T-helper 1 cell (primary cell): ENCODE data around the gene LRRC15.

Experiments
- DNase-seq, 5 donors: peaks; one replicate each; pipeline ENCODE4 v3.0.0-alpha.2; 2012 to 2020

LRRC15 gene

DNA sequence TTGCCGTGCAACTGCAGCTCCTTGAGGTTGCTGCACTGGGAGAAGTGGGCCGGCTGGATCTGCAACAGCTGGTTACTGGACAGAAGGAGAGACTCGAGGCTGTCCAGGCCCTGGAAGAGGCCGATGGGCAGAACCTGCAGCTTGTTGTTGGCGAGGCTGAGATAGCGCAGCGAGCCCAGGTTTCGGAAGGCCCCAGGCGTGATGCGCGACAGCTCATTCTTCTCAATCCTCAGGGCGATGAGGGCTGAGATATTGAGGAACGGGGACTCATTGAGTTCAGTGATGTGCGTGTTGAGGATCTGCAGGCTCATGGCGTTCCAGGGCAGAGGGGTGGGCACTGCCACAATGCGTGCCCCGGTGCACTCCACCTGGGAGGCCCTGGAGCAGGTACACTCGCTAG, 9.0 kb downstream of the LRRC15 start:
- DNase-seq = no peak

GRCh38 chr3:194357681-194358080, 11.9 kb downstream of the LRRC15 start:
- DNase-seq = no peak

- DNase-seq = no peak
Measured at GRCh38 chr3:194355379-194355778, 14.2 kb downstream of the LRRC15 start.

- no peak for DNase-seq
Measured at GRCh38 chr3:194354315-194354714, 15.2 kb downstream of the LRRC15 start.

DNA sequence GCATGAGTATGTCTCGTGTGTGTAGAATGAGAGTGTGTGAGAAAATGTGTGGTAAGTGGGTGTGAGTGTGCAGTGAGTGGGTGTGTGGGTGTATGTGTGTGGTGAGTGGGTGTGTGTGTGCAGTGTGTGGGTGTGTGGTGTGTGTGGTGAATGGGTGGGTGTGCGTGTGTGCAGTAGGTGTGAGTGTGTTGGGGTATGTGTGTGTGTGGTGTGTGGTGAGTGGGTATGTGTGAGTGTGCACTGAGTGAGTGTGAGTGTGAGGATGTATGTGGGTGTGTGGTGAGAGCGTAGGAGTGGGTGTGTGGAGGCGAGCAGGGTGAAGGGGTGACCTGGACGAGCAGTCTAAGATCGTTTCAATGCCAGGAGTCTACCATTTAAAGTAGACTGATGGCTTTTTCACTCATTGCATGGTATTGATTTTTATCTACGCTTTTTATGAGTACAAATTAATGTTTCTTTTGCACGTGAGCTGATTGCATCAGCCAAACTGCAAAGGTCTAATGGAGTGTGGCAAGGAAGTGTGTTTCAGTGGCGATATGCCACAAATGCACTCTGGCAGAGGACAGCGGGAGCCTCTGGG, 16.8 kb downstream of the LRRC15 start:
- no peak for DNase-seq

GRCh38 chr3:194351952-194352536, 17.5 kb downstream of the LRRC15 start:
- DNase-seq = no peak

- no peak for DNase-seq
Measured at GRCh38 chr3:194351080-194351672, 18.4 kb downstream of the LRRC15 start, which contains the start of gene CPN2. TSS of gene CPN2 (minus strand) at chr3:194351328. CDS start at chr3:194342702, 8,626 bp downstream.

DNA sequence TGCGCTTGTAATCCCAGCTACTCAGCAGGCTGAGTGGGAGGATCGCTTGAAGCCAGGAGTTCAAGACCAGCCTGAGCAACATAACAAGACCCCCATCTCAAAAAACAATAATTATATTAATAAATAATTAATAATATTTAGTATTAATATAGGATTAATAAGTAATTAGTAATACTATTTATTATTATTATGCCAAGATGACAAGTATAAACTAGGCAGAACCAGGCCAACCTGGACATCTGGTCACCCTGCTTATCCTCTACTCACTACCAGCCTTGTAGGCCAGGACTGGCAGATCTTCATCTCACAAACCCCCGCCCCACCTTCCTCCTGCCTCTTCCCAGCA, 18.8 kb downstream of the LRRC15 start:
- no peak for DNase-seq

DNA sequence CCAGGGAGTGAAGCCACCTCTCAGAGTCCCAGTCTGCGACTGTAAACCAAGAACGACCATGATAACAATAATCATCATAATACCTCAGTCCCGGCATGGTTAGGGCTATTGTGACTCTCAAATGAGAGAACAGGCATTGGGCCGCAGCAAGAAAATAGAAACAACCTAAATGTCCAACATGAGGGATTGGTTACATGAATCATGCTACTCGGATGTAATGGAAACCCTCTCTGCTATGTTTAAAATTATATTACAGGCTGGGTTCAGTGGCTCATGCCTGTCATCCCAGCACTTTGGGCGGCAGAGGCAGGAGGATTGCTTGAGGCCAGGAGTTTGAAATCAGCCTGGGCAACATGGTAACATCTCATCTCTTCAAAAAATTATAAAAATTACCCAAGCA, 21.2 kb downstream of the LRRC15 start:
- no peak for DNase-seq

DNA sequence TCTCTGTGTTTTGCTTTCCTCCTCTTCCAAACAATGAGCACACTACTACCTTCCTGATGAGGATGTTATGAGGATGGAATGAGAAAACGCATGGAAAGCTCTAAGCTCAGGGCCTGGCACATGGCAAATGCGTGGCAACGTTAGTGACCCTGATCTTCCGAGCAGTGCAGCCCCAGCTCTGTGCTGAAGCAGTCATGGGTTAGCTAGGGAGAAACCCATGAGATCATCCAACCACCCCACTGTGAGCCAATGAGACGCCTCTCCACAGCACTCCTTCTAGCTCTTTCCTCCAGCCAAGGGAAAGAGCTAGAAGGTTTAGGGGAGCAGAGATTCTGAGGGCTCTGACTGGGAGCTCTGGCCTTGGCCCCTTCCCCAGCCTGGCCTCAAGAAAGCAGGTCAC, 22.9 kb downstream of the LRRC15 start:
- DNase-seq = no peak

- no peak for DNase-seq
Measured at GRCh38 chr3:194346035-194346434, 23.5 kb downstream of the LRRC15 start.

- peak; percentile 46 to 68 (median 54) for DNase-seq
Measured at GRCh38 chr3:194344012-194344411, 25.5 kb downstream of the LRRC15 start.

DNA sequence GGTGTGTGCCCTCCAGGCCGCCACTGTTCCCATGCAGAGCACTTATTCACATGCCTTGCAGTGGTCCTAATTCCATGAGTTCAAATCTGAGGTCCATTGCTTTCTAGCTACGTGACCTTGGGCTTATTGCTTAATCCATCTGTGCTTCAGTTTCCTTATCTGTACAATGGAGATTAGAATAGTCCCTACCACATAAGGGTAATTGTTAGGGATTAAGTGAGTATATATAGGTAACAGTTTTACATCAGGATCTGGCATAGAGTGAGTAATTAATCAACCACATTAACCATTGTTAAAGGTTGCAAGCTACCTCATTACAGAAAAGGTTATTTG, 26.0 kb downstream of the LRRC15 start:
- no peak for DNase-seq

- no peak for DNase-seq
Measured at GRCh38 chr3:194342861-194343560, 26.5 kb downstream of the LRRC15 start.

DNA sequence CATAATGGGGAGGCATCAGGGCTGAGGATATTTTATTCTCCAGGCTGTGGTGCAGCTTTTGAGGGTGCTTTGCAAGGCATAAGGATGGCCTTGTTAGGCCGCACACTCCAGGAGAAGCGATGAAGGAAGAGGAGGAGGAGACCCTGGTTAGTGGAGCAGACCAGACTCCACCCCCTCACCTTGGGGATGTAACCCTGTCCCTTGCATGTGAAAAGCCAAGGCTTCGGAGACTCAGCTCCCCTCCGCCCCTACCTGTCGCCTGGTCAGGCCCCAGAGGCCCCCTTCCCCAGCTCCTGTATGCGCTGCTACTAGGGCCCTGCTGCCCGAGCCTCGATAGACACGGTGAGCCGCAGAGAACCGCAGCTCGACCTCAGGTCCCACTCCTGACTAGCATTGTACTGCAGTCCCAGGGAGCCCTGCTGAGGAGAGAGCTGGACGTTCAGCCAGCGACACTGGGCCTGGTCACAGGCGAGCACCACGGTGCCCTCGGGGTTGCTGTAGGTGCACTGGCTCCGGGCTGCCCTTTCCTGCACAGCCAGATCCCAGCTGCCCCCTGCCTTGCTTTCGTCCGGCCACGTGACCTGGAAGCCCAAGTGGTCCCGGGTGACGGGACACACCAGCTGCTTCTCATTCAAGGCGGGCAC, 28.7 kb downstream of the LRRC15 start:
- DNase-seq = no peak

- no peak for DNase-seq
Measured at GRCh38 chr3:194339840-194340239, 29.7 kb downstream of the LRRC15 start.

- no peak for DNase-seq
Measured at GRCh38 chr3:194339356-194339755, 30.2 kb downstream of the LRRC15 start.

DNA sequence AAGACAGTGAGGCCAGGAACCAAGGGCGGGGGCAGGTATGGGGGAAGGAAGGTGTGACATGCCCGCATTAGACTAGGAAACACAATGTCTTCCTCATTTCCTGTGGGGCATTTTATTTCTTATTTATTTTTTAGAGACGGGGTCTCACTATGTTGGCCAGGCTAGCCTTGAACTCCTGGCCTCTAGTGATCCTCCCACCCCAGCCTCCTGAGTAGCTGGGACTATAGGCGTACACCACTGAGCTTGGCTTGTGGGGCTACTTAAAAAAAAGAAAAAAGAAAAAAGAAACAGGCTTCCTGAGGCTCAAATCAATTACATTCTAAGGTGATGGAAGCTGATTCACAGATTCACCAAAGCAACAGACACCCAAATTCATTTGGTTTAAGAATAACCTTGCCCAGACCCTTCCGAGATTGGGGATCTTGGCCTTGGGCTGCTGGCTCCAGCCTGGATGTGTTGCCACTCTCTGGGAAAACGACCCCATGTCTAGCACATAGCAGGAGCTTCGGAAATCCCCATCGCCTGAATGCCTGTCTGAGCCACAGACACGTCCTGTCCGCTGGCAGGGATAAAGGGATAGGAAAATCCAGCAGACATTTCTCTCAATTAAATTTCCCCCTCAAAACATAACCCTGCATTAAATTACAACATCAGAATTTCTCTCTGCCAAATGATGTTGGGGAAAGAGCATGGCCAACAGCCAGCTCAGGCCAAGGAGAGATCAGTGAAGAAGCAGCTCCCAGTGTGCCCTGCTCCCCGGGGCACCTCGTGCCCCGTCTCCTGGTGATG, 31.4 kb downstream of the LRRC15 start:
- DNase-seq = no peak

GRCh38 chr3:194336601-194337355, 32.8 kb downstream of the LRRC15 start:
- no peak for DNase-seq

GRCh38 chr3:194333981-194334320, 35.6 kb downstream of the LRRC15 start:
- DNase-seq = no peak

GRCh38 chr3:194333212-194333980, 36.1 kb downstream of the LRRC15 start:
- peak; percentile 65 to 86 (median 80) for DNase-seq
